Thyroid gland (tissue), 4 donors: ENCODE results near the gene PSMD14.

ENCODE experiments used
- POLR2A ChIP-seq, 2 donors: fragments of 450-650 bp; IDR thresholded peaks; one replicate each; pipeline ENCODE4 v1.6.1; 2017; ENCODE audit warnings: antibody characterized with exemption in 2 of 2, mild to moderate bottlenecking in 2 of 2, moderate library complexity in 1 of 2
- TF ChIP-seq, protein P1 (sequence below), 6 experiments: fragments of 200-600 bp in 3 of 6; fragments of 450-650 bp in 3 of 6; sonication (generic) in 3 of 6; IDR thresholded peaks; one replicate each; pipeline ENCODE4 v1.5.1; 2016 to 2019; ENCODE audit warnings: antibody characterized with exemption in 6 of 6, mild to moderate bottlenecking in 2 of 6, inconsistent platforms in 1 of 6, moderate library complexity in 1 of 6

DNA sequence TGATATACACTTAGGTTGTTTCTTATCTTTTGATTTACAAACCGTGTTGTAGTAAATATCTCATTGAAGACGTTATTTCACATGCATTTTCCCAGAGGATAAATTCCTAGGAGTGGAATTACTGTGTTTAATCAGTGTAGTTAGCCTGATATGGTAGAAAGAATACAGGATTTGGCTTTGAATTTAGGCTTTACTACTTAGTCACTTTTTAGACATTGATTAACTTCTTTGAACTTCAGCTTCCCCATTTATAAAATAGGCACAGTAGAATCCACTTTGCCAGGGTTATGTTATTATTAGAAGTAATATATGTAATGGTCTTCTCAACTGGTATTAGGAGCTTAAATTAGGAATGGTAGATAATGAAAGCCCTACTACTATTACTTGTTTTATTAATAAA lies 27.4 kb downstream of the PSMD14 start:
- no peak for TF ChIP-seq POLR2A (IDR thresholded peaks at IDR 0.05)
- TF ChIP-seq, protein P1, sequence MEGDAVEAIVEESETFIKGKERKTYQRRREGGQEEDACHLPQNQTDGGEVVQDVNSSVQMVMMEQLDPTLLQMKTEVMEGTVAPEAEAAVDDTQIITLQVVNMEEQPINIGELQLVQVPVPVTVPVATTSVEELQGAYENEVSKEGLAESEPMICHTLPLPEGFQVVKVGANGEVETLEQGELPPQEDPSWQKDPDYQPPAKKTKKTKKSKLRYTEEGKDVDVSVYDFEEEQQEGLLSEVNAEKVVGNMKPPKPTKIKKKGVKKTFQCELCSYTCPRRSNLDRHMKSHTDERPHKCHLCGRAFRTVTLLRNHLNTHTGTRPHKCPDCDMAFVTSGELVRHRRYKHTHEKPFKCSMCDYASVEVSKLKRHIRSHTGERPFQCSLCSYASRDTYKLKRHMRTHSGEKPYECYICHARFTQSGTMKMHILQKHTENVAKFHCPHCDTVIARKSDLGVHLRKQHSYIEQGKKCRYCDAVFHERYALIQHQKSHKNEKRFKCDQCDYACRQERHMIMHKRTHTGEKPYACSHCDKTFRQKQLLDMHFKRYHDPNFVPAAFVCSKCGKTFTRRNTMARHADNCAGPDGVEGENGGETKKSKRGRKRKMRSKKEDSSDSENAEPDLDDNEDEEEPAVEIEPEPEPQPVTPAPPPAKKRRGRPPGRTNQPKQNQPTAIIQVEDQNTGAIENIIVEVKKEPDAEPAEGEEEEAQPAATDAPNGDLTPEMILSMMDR (IDR thresholded peaks at IDR 0.05) = no peak
